Left ventricle myocardium superior (tissue), 1 donor: Measurements from ENCODE around the gene HBZ. TPM values are rescaled to one million over a fixed set of nuclear protein-coding genes. Genes with fewer than 3 reads are reported as not detected.
"Not testable (repeated sequence)": the region's sequence is repeated elsewhere in the genome, so short reads cannot be mapped to it uniquely, and the experiment has no call there.

Experiments used
- ATAC-seq: fragments of 200-7000 bp; cut with Tn5 transposase; one replicate; pipeline ENCODE4 v1.9.1; 2020; ENCODE audit warnings: mild to moderate bottlenecking, moderate library complexity
- DNase-seq: peaks from one replicate; pipeline ENCODE4 v3.0.0-alpha.2; 2020
- intact Hi-C: fragments of 100-400 bp; cut with micrococcal nuclease; formaldehyde crosslinking; loops from one replicate; pipeline ENCODE4 v1.11.0; 2022
- total RNA-seq: library from RNA; stranded (reverse); fragmentation: NEBNext Ultra II Directional; extraction: Animal tissue kit (Norgen Biotek cat#: 25700); gene quantifications from one replicate; pipeline ENCODE4 v1.2.1, GENCODE V29; 2021
- donor health status: DM: no; HTN: yes; CAD: no; lungs with severe emphysema.

The HBZ gene
- total RNA-seq, 1 donor from 2014 or later: not detected

- no peak for DNase-seq
- no peak for ATAC-seq
- intact Hi-C loops: no loop called here
These were observed 22.8 kb downstream of the HBZ start for GRCh38 chr16:175011-175949.

DNA sequence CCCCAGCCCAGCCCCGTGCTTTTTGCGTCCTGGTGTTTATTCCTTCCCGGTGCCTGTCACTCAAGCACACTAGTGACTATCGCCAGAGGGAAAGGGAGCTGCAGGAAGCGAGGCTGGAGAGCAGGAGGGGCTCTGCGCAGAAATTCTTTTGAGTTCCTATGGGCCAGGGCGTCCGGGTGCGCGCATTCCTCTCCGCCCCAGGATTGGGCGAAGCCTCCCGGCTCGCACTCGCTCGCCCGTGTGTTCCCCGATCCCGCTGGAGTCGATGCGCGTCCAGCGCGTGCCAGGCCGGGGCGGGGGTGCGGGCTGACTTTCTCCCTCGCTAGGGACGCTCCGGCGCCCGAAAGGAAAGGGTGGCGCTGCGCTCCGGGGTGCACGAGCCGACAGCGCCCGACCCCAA lies 23.6 kb downstream of the HBZ start:
- ATAC-seq, intact Hi-C loops, DNase-seq: not testable (repeated sequence)

GRCh38 chr16:176477-177382 lies 24.3 kb downstream of the HBZ start, which contains the start of gene HBA1:
Gene HBA1 (plus strand): TSS chr16:176680. CDS start chr16:176717, 37 bp downstream.
- peak; percentile 11 for ATAC-seq
- DNase-seq, intact Hi-C loops: not testable (repeated sequence)

- ATAC-seq (no peak), DNase-seq (peak; percentile 48)
- intact Hi-C loops: no loop called here
These were observed 25.0 kb downstream of the HBZ start for GRCh38 chr16:177394-177822.

DNA sequence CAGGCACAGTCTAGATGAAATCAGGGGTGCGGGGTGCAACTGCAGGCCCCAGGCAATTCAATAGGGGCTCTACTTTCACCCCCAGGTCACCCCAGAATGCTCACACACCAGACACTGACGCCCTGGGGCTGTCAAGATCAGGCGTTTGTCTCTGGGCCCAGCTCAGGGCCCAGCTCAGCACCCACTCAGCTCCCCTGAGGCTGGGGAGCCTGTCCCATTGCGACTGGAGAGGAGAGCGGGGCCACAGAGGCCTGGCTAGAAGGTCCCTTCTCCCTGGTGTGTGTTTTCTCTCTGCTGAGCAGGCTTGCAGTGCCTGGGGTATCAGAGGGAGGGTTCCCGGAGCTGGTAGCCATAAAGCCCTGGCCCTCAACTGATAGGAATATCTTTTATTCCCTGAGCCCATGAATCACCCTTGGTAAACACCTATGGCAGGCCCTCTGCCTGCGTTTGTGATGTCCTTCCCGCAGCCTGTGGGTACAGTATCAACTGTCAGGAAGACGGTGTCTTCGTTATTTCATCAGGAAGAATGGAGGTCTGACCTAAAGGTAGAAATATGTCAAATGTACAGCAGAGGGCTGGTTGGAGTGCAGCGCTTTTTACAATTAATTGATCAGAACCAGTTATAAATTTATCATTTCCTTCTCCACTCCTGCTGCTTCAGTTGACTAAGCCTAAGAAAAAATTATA lies 25.7 kb downstream of the HBZ start:
- DNase-seq (no peak), ATAC-seq (no peak)
- intact Hi-C loops: no loop called here

DNA sequence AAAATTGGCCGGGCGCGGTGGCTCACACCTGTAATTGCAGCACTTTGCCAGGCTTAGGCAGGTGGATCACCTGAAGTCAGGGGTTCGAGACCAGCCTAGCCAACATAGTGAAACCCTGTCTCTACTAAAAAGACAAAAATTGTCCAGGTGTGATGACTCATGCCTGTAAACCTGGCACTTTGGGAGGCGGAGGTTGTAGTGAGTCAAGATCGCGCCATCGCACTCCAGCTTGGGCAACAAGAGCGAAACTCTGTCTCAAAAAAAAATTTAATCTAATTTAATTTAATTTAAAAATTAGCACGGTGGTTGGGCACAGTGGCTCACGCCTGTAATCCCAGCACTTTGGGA lies 26.2 kb downstream of the HBZ start:
- DNase-seq: no peak
- intact Hi-C loops: no loop called here
- no peak for ATAC-seq

DNA sequence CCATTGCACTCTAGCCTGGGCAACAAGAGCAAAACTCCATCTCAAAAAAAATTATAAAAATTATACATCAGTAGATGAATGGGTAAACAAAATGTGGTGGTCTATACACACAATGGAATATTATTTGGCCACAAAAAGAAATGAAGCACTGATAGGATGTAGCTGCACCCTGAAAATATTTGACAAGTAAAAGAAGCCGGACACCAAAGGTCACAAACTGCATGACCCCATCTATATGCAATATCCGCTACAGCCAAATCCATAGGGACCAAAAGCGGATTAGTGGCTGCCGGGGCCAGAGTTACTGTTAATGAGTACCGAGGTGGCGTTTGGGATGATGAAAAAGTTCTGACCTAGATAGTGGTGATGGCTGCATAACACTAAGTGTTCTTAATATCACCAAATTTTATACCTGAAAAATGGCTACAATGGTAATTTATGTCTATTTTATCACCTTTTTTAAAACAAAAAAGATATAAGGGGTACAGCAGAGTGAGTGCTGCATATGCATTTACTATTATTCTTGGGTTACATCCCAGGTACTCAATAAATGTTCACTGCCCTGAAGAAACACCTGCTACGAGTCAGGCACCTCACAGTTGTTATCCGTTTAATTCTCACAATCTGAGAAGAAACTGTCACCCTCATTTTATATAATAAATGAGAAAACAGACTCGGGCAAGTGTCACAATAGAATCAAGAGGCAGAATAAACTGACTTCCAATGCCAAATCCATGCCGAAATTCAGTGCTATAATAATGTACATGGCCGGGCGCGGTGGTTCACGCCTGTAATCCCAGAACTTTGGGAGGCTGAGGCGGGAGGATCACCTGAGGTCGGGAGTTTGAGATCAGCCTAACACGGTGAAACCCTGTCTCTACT lies 27.0 kb downstream of the HBZ start:
- intact Hi-C loops: loop anchor here (5.0 kb wide), 1 partner anchor 72 kb away; no protein-coding TSS in a partner anchor
- ATAC-seq: no peak
- DNase-seq: no peak

DNA sequence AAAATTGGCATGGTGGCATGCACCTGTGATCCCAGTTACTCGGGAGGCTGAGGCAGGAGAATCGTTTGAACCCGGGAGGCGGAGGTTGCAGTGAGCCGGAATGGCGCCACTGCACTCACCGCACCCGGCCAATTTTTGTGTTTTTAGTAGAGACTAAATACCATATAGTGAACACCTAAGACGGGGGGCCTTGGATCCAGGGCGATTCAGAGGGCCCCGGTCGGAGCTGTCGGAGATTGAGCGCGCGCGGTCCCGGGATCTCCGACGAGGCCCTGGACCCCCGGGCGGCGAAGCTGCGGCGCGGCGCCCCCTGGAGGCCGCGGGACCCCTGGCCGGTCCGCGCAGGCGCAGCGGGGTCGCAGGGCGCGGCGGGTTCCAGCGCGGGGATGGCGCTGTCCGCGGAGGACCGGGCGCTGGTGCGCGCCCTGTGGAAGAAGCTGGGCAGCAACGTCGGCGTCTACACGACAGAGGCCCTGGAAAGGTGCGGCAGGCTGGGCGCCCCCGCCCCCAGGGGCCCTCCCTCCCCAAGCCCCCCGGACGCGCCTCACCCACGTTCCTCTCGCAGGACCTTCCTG lies 27.7 kb downstream of the HBZ start, which contains the start of gene HBQ1:
Gene HBQ1 (plus strand): TSS at position 359 of the 575 bp plus-strand sequence. CDS start 28 bp downstream, at position 387.
- intact Hi-C loops: loop anchor here (5.0 kb wide), 1 partner anchor 73 kb away; no protein-coding TSS in a partner anchor
- DNase-seq: peak; percentile 48
- peak; percentile 44 for ATAC-seq

DNA sequence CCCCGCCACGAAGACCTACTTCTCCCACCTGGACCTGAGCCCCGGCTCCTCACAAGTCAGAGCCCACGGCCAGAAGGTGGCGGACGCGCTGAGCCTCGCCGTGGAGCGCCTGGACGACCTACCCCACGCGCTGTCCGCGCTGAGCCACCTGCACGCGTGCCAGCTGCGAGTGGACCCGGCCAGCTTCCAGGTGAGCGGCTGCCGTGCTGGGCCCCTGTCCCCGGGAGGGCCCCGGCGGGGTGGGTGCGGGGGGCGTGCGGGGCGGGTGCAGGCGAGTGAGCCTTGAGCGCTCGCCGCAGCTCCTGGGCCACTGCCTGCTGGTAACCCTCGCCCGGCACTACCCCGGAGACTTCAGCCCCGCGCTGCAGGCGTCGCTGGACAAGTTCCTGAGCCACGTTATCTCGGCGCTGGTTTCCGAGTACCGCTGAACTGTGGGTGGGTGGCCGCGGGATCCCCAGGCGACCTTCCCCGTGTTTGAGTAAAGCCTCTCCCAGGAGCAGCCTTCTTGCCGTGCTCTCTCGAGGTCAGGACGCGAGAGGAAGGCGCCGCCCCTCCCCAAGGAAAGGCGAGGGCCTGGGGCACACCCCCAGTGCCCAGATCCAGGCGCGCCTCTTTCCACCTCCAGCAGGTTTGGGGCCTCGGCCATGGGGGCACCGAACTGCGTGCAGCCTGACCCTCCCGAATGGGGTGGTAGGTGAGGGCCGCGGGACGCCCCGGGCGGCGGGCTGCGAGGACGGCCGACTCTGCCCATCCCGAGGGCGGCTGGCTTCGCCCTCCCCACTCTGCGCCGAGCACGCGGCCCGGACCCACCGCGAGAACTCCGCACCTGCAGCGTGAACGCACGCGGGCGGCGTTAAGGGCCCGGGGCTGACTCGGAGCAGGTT lies 28.5 kb downstream of the HBZ start:
- peak; percentile 81 for ATAC-seq
- intact Hi-C loops: loop anchor here (5.0 kb wide), 1 partner anchor 74 kb away; no protein-coding TSS in a partner anchor
- DNase-seq: peak; percentile 85

DNA sequence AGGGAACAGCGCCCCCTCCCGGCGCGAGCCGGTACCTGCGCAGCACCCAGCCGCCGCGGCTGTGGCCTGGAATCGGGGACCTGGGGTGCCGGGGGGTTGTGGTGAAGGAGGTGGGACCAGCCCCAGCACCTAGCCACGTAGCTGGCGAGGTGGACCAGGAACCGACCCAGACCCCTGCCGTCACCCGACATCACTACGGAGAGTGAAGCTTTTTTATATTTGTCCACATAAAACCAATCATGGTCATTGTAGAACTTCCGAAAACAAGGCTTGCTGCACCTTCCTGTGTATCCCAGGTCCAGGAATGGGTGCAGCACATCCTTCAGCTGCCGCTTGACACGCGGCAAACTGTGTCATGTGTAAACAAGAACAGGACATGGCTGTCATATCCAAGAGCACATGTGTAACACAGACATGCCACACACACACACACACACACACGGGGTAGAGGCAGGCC lies 29.1 kb downstream of the HBZ start:
- intact Hi-C loops: loop anchor here (5.0 kb wide), 1 partner anchor 74 kb away; no protein-coding TSS in a partner anchor
- no peak for DNase-seq
- ATAC-seq: no peak

GRCh38 chr16:183005-183404 lies 30.6 kb downstream of the HBZ start:
- no peak for ATAC-seq
- no peak for DNase-seq
- intact Hi-C loops: loop anchor here (5.0 kb wide), 1 partner anchor 76 kb away; no protein-coding TSS in a partner anchor

DNA sequence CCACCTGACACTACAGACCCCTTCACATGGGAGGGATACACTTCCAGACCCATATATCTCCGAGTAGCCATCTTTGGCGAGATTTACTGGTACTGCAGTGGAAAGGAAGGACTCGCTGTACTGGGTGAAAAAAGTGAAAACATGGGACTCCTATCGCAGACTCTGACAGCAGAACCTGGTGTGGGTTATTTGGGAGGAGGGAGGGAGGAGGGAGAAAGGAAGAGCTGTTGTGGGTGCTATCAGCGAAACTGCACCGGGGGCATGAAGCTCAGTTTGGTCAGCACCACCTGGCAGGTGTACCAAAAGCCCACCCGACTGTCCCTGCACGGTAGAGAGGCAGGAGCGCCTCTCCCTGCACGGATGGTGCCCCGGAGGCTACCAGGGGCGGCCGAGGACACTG lies 32.8 kb downstream of the HBZ start:
- intact Hi-C loops: no loop called here
- no peak for ATAC-seq
- no peak for DNase-seq

DNA sequence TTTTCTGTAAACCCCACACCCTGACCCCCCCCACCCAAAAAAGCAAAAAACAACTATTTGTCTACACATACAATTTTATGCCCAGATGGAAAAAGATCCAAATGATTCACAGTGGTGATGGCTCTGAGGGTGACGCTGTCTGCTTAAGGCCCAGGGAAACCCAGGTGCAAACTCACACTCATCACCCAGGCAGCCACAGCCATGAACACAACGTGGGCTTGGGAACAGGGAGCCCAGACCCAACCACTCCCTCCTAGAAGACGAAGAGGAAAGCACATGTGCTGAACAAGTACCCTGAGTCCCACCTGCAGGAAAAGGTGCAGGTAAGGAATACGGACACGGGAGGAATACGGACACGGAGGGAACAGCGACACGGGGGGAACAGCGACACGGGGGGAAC lies 33.2 kb downstream of the HBZ start:
- ATAC-seq: no peak
- intact Hi-C loops: no loop called here
- no peak for DNase-seq

GRCh38 chr16:187330-187729 lies 34.9 kb downstream of the HBZ start:
- DNase-seq (no peak), ATAC-seq (no peak)
- intact Hi-C loops: no loop called here

DNA sequence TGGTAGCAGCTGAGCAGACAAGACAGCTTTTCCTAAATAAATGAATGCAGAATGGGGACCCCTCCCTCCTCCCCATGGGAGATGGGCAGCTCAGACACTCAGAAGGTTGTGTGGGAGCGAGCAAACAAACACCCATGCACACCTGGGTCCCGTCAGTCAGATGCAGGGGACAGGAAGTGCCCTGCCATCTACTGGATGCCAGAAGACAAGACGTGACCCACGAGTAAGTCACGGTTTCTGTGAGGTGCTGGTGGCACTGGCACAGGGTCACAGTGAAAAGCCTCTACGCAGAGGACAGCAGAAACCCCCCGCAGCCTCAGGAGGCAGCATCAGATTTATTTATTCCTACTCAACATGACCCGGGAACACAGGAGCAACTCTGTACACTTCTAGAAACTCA lies 36.2 kb downstream of the HBZ start:
- no peak for DNase-seq
- intact Hi-C loops: no loop called here

DNA sequence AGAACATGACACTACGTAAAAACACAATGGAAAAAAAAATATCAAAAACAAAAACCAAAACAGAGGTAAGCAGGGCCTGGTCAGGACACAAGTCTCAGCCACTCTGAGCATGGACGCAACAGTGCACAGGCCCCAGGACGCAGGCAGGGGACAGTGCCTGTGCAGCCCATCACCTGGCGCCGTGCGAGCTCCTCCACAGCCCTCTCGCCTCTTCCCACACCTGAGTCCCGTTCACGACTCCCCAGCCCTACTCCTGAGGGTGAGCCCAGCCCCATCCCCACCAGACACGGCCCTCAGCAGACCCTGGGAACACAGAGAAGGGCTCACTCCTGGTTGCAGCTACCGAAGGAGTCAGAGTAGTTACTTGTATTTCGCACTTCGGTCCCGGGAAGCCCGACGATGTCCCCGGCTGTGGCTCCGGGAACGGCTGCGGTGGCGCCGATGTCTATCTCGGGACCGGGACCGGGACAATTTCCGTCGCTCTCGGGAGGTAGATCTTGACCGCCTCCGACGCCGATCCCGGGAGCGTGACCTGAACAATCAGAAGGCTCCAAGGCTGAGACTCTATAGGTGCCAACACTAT lies 37.3 kb downstream of the HBZ start:
- ATAC-seq: no peak
- DNase-seq: no peak
- intact Hi-C loops: no loop called here

More for the DNA sequence above, 36.2 kb downstream of the HBZ start:
- no peak for ATAC-seq
